H1 (cell line): ENCODE results near the gene TMED8. TPM values are rescaled to one million over a fixed set of nuclear protein-coding genes. Genes with fewer than 3 reads are reported as not detected.
A peak's percentile ranks its signal among the peaks of the same experiment; 100 is the strongest.

Experiments used
- CTCF ChIA-PET: fragments of 300-600 bp; sonication (Branson Sonifier 250); formaldehyde crosslinking; loops from one replicate; lab custom pipeline; 2021; ENCODE audit not compliant: partially characterized antibody; lab: Charles Lee
- POLR2A ChIA-PET: fragments of 300-600 bp; sonication (Branson Sonifier 250); formaldehyde crosslinking; loops from one replicate; lab custom pipeline; 2021; ENCODE audit warnings: inconsistent platforms; ENCODE audit not compliant: partially characterized antibody; lab: Charles Lee
- DNase-seq, 2 experiments: peaks; one replicate each; pipeline versions ENCODE4 v3.0.0 to v3.0.0-alpha.2; 2010 to 2022; ENCODE audit warnings: low spot score in 2 of 2, low read depth in 1 of 2, mixed read lengths in 1 of 2
- FAIRE-seq: peaks from 2 replicates; lab custom pipeline; 2011; peaks lifted over from hg19 to GRCh38; lab: Jason Lieb, UNC
- H2AFZ ChIP-seq: 2 replicates; pipeline ENCODE4 v1.8.1; 2012; ENCODE audit warnings: low read length, inconsistent platforms
- H2AK5ac ChIP-seq: 2 replicates; pipeline ENCODE4 v1.6.1; 2013; ENCODE audit warnings: low read depth, low read length
- H2BK120ac ChIP-seq: replicated peaks from 2 replicates; pipeline ENCODE3; 2013; ENCODE audit warnings: low read depth, low read length, inconsistent platforms
- H2BK12ac ChIP-seq: 2 replicates; pipeline ENCODE4 v1.6.1; 2013; ENCODE audit warnings: low read depth, low read length
- H2BK15ac ChIP-seq: 2 replicates; pipeline ENCODE4 v1.6.1; 2013; ENCODE audit warnings: low read length
- H2BK20ac ChIP-seq: 2 replicates; pipeline ENCODE4 v1.6.1; 2013; ENCODE audit warnings: low read length
- H2BK5ac ChIP-seq: 2 replicates; pipeline ENCODE4 v1.6.1; 2013; ENCODE audit warnings: low read depth, low read length
- H3K14ac ChIP-seq: 2 replicates; pipeline ENCODE4 v1.6.1; 2013; ENCODE audit warnings: inconsistent platforms; ENCODE audit not compliant: insufficient read length
- H3K18ac ChIP-seq: 2 replicates; pipeline ENCODE4 v1.6.1; 2013; ENCODE audit warnings: low read length; ENCODE audit errors: extremely low read depth
- H3K23ac ChIP-seq: 2 replicates; pipeline ENCODE4 v1.6.1; 2013; ENCODE audit warnings: inconsistent platforms; ENCODE audit not compliant: insufficient read length
- H3K23me2 ChIP-seq: 2 replicates; pipeline ENCODE4 v1.6.1; 2013; ENCODE audit warnings: low read depth, low read length
- H3K27ac ChIP-seq: 2 replicates; pipeline ENCODE4 v1.6.1; 2011; ENCODE audit warnings: low read depth, low read length, inconsistent platforms
- H3K27me3 ChIP-seq, 4 experiments: replicated peaks in 1 of 4; 1 replicate in 1 of 4; 2 replicates in 3 of 4; pipeline versions ENCODE4 v1.6.1 to v1.8.1; 2011 to 2013; ENCODE audit warnings: low read length in 3 of 4, mild to moderate bottlenecking in 3 of 4, inconsistent platforms in 2 of 4, mixed read lengths in 2 of 4, moderate library complexity in 1 of 4; ENCODE audit not compliant: control insufficient read depth in 3 of 4, insufficient read depth in 3 of 4; ENCODE audit errors: extremely low read depth in 1 of 4
- H3K36me3 ChIP-seq, 4 experiments: 2 replicates each; pipeline versions ENCODE4 v1.6.1 to v1.8.1; 2011 to 2013; ENCODE audit warnings: mild to moderate bottlenecking in 4 of 4, low read length in 3 of 4, moderate library complexity in 2 of 4, control low read depth in 1 of 4, inconsistent platforms in 1 of 4; ENCODE audit not compliant: insufficient read depth in 4 of 4, control insufficient read depth in 2 of 4
- H3K4ac ChIP-seq: replicated peaks from 2 replicates; pipeline ENCODE3; 2013; ENCODE audit warnings: low read length, low read depth, mixed read lengths, inconsistent platforms; ENCODE audit not compliant: insufficient read length
- H3K4me1 ChIP-seq, 4 experiments: replicated peaks in 1 of 4; 1 replicate in 1 of 4; 2 replicates in 3 of 4; pipeline versions ENCODE4 v1.6.1 to v1.8.1; 2011 to 2013; ENCODE audit warnings: low read length in 3 of 4, inconsistent platforms in 2 of 4, mixed read lengths in 1 of 4; ENCODE audit not compliant: insufficient read depth in 4 of 4, control insufficient read depth in 3 of 4
- H3K4me2 ChIP-seq, 2 experiments: 2 replicates each; pipeline versions ENCODE4 v1.6.1 to v1.8.1; 2011 to 2013; ENCODE audit warnings: low read depth in 2 of 2, low read length in 2 of 2, control low read depth in 1 of 2, inconsistent platforms in 1 of 2, mild to moderate bottlenecking in 1 of 2; ENCODE audit not compliant: insufficient read depth in 1 of 2
- H3K4me3 ChIP-seq, 4 experiments: fragments of 200-600, 300-600 bp in 1 of 4; sonication (generic), shearing (Covaris generic), sonication (Bioruptor Twin) in 1 of 4; 2 replicates each; pipeline versions ENCODE4 v1.5.1 to v1.8.1; 2011 to 2016; ENCODE audit warnings: low read length in 4 of 4, low read depth in 3 of 4, control low read depth in 2 of 4, inconsistent platforms in 2 of 4, mild to moderate bottlenecking in 2 of 4, mixed read lengths in 1 of 4, moderate library complexity in 1 of 4; ENCODE audit not compliant: insufficient read depth in 2 of 4; ENCODE audit errors: extremely low read depth in 1 of 4
- H3K56ac ChIP-seq: replicated peaks from 2 replicates; pipeline ENCODE3; 2013; ENCODE audit warnings: low read depth, mild to moderate bottlenecking, mixed read lengths, low read length, inconsistent platforms; ENCODE audit not compliant: insufficient read length
- H3K79me1 ChIP-seq: 2 replicates; pipeline ENCODE4 v1.6.1; 2013; ENCODE audit warnings: low read depth, low read length, control low read depth
- H3K79me2 ChIP-seq, 2 experiments: 2 replicates each; pipeline versions ENCODE4 v1.6.1 to v1.8.1; 2012 to 2013; ENCODE audit warnings: low read length in 2 of 2, mild to moderate bottlenecking in 2 of 2, inconsistent platforms in 1 of 2; ENCODE audit not compliant: insufficient read depth in 2 of 2, control insufficient read depth in 1 of 2
- H3K9ac ChIP-seq, 4 experiments: replicated peaks in 1 of 4; 1 replicate in 1 of 4; 2 replicates in 3 of 4; pipeline versions ENCODE4 v1.6.1 to v1.8.1; 2011 to 2013; ENCODE audit warnings: low read depth in 3 of 4, low read length in 3 of 4, control low read depth in 2 of 4, mild to moderate bottlenecking in 2 of 4, moderate library complexity in 2 of 4, inconsistent platforms in 1 of 4; ENCODE audit errors: extremely low read depth in 1 of 4
- H3K9me3 ChIP-seq, 2 experiments: 2 replicates each; pipeline versions ENCODE4 v1.6.1 to v1.8.1; 2012 to 2013; ENCODE audit warnings: mild to moderate bottlenecking in 2 of 2, moderate library complexity in 2 of 2, control low read depth in 1 of 2, inconsistent platforms in 1 of 2, low read depth in 1 of 2, low read length in 1 of 2, mixed read lengths in 1 of 2; ENCODE audit not compliant: insufficient read depth in 2 of 2
- H4K20me1 ChIP-seq, 2 experiments: replicated peaks in 1 of 2; 2 replicates each; pipeline versions ENCODE3 to v1.8.1; 2011 to 2013; ENCODE audit warnings: inconsistent platforms in 2 of 2, low read length in 2 of 2, mild to moderate bottlenecking in 1 of 2; ENCODE audit not compliant: insufficient read depth in 2 of 2, control insufficient read depth in 1 of 2
- H4K5ac ChIP-seq: 2 replicates; pipeline ENCODE4 v1.6.1; 2013; ENCODE audit warnings: low read length, low read depth, mixed read lengths, inconsistent platforms; ENCODE audit not compliant: insufficient read length
- H4K8ac ChIP-seq: 2 replicates; pipeline ENCODE4 v1.8.0; 2013; ENCODE audit warnings: mild to moderate bottlenecking, moderate library complexity, low read length, inconsistent platforms; ENCODE audit not compliant: insufficient read depth; ENCODE audit errors: extremely low read depth
- H4K91ac ChIP-seq: replicated peaks from 2 replicates; pipeline ENCODE3; 2013; ENCODE audit warnings: low read length, mixed read lengths, inconsistent platforms; ENCODE audit not compliant: insufficient read length
- TBP ChIP-seq: IDR thresholded peaks from 2 replicates; pipeline ENCODE4 v1.6.1; 2011; ENCODE audit warnings: low read depth, low read length, improper control_type of control experiment
- WGBS, 2 experiments: shearing (Covaris generic) in 1 of 2; methylation state at CpG; one replicate each; pipeline versions ENCODE4 v1.1.6 to v1.1.7; 2013 to 2015; ENCODE audit warnings: low lambda C conversion rate in 2 of 2, mixed read lengths in 2 of 2, inconsistent platforms in 1 of 2, low coverage in 1 of 2, missing lambda C conversion rate in 1 of 2; ENCODE audit not compliant: insufficient replicate concordance in 2 of 2, insufficient coverage in 1 of 2, insufficient read length in 1 of 2; ENCODE audit errors: extremely low coverage in 1 of 2, missing lambda C conversion rate in 1 of 2; 5-methylcytosine and 5-hydroxymethylcytosine counted together
- polyA plus RNA-seq, 7 experiments: library from polyadenylated mRNA; depleted of rRNA in 3 of 7; stranded (reverse) in 5 of 7; unstranded in 2 of 7; fragments of >200 nt in 5 of 7; fragments of 200-250 nt in 2 of 7; gene quantifications; 1 replicate in 5 of 7; 2 replicates in 1 of 7; 4 replicates in 1 of 7; pipeline versions ENCODE4 v1.2.1 to v1.2.3, GENCODE V29; 2011 to 2013; ENCODE audit warnings: missing spikeins in 2 of 7, mixed read lengths in 2 of 7
- total RNA-seq: library from RNA; stranded (reverse); fragmentation: NEBNext Ultra II Directional; extraction: Animal tissue kit (Norgen Biotek cat#: 25700); gene quantifications from 2 replicates; pipeline ENCODE4 v1.2.1, GENCODE V29; 2021
- TF ChIP-seq, protein P1 (sequence below), 3 experiments: IDR thresholded peaks; 1 replicate in 2 of 3; 2 replicates in 1 of 3; pipeline versions ENCODE4 v1.5.1 to v1.6.1; 2011; ENCODE audit warnings: low read length in 3 of 3, mild to moderate bottlenecking in 3 of 3, inconsistent platforms in 2 of 3, low read depth in 1 of 3, moderate library complexity in 1 of 3; ENCODE audit not compliant: insufficient read depth in 1 of 3; ENCODE audit errors: control extremely low read depth in 1 of 3

Gene TMED8
- total and polyA plus RNA-seq, 2 of the 8 experiments (the other 6 are each of a cell fraction or from before 2014, with no cell fraction given) = 5.5 to 13.4 TPM

DNA sequence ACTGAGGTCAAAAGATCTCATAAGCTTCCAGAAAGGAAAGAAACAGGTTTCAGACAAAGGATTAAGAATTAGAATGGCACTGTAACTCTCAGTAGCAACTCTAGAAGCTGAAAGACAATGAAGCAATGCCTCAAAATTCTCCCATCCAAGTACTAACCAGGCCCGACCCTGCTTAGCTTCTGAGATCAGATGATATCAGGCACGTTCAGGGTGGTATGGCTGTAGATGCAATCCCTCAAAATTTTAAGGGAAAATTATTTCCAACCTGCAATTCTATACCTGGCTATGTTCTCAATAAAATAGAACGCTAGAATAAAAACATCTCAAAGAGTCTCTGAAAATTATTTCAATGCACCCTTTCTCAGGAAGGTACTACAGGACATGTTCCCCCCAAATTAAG, 26.9 kb upstream of the TMED8 start:
- no peak overlapping the region for H2BK20ac ChIP-seq
- H3K9ac ChIP-seq = no peak overlapping the region
- TF ChIP-seq, protein P1, sequence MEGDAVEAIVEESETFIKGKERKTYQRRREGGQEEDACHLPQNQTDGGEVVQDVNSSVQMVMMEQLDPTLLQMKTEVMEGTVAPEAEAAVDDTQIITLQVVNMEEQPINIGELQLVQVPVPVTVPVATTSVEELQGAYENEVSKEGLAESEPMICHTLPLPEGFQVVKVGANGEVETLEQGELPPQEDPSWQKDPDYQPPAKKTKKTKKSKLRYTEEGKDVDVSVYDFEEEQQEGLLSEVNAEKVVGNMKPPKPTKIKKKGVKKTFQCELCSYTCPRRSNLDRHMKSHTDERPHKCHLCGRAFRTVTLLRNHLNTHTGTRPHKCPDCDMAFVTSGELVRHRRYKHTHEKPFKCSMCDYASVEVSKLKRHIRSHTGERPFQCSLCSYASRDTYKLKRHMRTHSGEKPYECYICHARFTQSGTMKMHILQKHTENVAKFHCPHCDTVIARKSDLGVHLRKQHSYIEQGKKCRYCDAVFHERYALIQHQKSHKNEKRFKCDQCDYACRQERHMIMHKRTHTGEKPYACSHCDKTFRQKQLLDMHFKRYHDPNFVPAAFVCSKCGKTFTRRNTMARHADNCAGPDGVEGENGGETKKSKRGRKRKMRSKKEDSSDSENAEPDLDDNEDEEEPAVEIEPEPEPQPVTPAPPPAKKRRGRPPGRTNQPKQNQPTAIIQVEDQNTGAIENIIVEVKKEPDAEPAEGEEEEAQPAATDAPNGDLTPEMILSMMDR (IDR thresholded peaks at IDR 0.05; ENCODE audit: control extremely low read depth in 1 of 3, insufficient read depth in 1 of 3, low read depth in 1 of 3, low read length in 3 of 3) = no peak
- TF ChIP-seq TBP = peak; percentile 70
- no peak overlapping the region for H4K91ac ChIP-seq
- H2BK12ac ChIP-seq = no peak overlapping the region
- no peak overlapping the region for H3K14ac ChIP-seq
- ChIA-PET CTCF (no interaction called here), POLR2A (no interaction called here)
- FAIRE-seq (no peak), DNase-seq (no peak)
- no peaks in the 10 kb centered on the region for H3K79me1 ChIP-seq
- no peak overlapping the region for H3K4ac ChIP-seq
- no peaks in the 10 kb centered on the region for H3K79me2 ChIP-seq
- H3K23me2 ChIP-seq = no peaks in the 10 kb centered on the region
- no peak overlapping the region for H3K56ac ChIP-seq
- no peak overlapping the region for H3K4me3 ChIP-seq
- no peak overlapping the region for H3K23ac ChIP-seq
- H4K5ac ChIP-seq = no peak overlapping the region
- 81% methylated on average over 3 of the region's 3 CpGs; no CpG with 5 or more reads in 1 of the 2 experiments for WGBS, 2 experiments
- no peak overlapping the region for H2BK120ac ChIP-seq
- no peak overlapping the region for H2BK15ac ChIP-seq
- H3K4me1 ChIP-seq = no peaks in the 10 kb centered on the region
- no peaks in the 10 kb centered on the region for H4K20me1 ChIP-seq
- H3K4me2 ChIP-seq = no peak overlapping the region
- H4K8ac ChIP-seq = no peak overlapping the region
- H3K27me3 ChIP-seq = no peaks in the 10 kb centered on the region
- no peak overlapping the region for H3K18ac ChIP-seq
- H3K27ac ChIP-seq = no peak overlapping the region
- H2BK5ac ChIP-seq = no peak overlapping the region
- H2AK5ac ChIP-seq = no peak overlapping the region
- no peaks in the 10 kb centered on the region for H3K36me3 ChIP-seq
- no peak overlapping the region for H2AFZ ChIP-seq
- H3K9me3 ChIP-seq = no peaks in the 10 kb centered on the region
